HG02623 (cell line): Measurements from ENCODE around the gene EARS2.
A peak's percentile ranks its signal among the peaks of the same experiment; 100 is the strongest.
"Not testable (repeated sequence)": the region's sequence is repeated elsewhere in the genome, so short reads cannot be mapped to it uniquely, and the experiment has no call there.

Experiments
- ATAC-seq: cut with Tn5 transposase; IDR thresholded peaks from one replicate; pipeline ENCODE4 v1.9.1; 2021; ENCODE audit warnings: moderate library complexity; ENCODE audit not compliant: unreplicated experiment

Gene EARS2

GRCh38 chr16:23570992-23571632 lies 14.0 kb upstream of the EARS2 start:
- ATAC-seq = no peak

GRCh38 chr16:23567602-23568001 lies 10.5 kb upstream of the EARS2 start:
- no peak for ATAC-seq

- no peak for ATAC-seq
These were observed 9.6 kb upstream of the EARS2 start for GRCh38 chr16:23566724-23567123.

DNA sequence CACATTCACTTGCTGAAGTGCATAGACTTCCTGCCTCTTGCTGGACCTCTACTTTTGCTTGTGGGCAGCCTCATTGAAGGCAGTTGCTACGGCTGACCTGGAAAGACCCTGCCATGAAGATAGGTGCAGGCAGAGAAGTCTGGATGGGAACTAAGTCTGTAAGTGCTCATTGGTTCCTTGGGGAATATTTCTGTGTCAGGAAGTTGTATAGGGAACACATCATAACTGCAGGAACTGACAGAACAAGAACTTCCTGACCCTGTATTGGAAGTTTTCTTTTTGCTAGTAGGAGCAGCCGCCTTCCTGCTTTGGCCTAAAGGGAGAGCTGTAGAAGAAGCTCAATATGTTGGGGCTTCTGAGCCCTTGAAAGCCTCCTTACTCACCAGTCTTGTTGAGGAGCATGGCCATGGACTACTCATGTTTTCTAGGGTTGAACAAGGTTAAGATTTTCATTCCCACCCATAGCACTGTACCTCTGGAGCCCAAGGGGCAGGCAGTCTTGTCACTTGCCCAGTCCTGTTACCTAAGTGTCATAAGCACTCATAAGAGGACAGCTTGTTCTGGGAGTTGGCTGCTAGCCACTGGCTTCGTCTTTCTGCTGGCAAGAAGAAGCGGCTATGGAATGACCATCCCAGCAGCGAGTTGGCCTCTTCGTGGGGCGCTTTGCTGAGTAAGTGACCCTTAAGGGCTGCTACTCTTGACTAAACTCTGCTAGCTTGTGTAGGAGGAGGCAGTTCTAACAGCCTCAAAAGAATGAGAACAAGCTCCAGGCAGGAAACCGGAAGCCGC lies 7.6 kb upstream of the EARS2 start:
- ATAC-seq = no peak

- no peak for ATAC-seq
These were observed 6.0 kb upstream of the EARS2 start for GRCh38 chr16:23563186-23563585.

DNA sequence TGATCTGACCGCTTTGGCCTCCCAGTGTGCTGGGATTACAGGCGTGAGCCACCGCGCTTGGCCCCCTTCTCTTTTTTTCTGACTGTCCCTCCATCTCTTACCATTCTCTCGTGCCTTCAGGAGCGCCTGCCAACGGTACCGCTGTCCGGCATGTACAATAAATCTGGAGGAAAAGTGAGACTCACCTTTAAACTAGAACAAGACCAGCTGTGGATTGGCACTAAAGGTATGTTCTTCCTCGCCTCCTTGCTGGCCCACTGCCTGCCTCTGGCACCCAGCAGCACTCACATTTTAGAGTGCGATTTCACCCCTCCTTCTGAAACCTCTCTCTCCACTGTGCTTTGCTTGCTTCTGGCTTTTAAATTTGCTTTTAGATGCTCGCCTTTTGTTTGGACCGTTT lies 5.4 kb upstream of the EARS2 start:
- ATAC-seq = no peak

DNA sequence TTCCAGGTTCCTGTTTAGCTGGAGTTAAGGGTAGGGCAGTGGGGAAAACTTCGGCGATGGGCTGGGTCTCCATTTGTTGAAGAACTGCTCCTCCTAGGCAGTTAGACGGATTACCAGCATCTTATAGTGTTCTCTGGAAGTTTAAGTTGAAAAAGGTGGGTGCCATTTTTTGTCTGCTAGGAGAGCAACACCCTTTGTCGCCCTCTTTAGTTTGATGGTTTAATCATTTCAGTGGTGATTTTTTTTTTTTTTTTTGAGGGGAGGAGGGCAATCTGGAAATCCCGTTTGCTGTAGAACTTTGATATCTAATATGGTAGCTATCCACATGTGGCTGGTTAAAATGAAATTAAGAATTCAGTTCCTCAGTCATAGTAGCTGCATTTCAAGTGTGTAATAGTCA lies 4.4 kb upstream of the EARS2 start:
- ATAC-seq = no peak

DNA sequence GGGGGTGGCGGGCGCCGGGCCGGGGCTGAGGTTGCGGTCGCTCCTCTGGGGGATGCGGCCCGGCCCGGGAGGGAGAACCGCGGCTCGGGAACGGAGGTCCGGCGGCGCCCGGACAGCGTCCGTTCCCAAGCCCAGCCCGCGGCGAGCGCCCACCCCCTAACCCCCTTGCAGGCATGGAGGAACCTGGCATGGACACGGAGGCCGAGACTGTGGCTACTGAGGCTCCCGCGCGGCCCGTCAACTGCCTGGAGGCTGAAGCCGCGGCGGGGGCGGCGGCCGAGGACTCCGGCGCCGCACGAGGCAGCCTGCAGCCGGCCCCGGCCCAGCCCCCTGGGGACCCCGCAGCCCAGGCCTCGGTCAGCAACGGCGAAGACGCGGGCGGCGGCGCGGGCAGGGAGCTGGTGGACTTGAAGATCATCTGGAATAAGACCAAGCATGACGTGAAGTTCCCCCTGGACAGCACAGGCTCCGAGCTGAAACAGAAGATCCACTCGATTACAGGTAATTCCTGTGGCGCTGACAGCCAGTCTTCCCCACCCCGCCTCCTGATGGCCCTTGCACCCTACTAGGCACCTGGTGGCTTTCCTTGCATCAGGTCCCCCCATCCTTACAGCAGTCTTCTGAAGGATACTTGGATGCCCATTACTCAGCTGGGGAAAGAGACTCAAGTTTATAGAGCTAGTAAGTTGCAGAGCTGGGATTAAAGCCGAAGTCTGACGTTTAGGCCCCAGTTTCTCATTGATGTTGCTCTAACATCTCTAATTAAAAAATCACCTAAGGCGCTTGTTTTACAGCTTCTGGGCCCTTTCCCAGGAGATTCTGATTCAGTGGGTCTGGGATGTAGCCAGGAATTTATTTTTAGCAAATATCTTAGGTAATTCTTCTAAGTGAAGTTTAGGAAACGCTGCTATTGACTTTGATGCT lies 891 bp upstream of the EARS2 start:
- ATAC-seq = peak; percentile 2

DNA sequence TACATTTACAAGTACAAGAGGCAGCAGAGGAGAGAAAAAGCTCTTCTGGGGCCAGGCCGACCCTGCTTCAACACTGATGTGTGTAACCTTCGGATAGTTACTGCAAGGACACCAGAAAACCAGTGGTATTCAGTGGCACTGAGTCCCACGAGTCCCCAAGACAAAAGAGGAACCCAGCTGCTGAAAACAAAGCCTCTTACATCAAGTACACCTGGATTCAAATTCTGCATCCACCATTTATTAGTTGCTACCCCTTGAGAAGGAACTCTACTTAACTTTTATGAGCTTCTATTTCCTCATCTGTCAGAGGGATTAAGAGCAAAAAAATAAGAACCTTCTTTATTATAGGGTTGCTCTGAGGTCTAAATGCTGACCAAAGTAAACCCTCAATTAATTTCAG lies 2.6 kb downstream of the EARS2 start:
- ATAC-seq = no peak

DNA sequence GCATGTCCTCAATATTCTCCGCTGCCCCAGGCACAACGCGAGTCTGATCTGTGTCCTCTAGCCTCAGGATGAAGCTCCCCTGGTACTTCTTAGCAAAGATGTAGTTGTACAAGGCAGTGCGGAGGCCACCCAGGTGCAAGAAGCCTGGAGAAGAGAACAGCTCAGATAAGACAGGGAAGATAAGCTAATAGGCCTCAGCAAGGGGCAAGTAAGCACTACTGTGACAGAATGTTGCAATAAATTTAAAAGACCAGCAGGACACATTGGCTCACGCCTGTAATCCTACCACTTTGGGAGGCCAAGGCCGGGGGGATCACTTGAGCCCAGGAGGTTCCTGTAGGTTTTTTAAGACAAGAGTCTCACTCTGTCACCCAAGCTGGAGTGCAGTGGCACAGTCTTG lies 5.0 kb downstream of the EARS2 start:
- no peak for ATAC-seq

- ATAC-seq = no peak
These were observed 7.2 kb downstream of the EARS2 start for GRCh38 chr16:23549938-23550337.

- ATAC-seq = no peak
These were observed 12.7 kb downstream of the EARS2 start for GRCh38 chr16:23544436-23544835.

DNA sequence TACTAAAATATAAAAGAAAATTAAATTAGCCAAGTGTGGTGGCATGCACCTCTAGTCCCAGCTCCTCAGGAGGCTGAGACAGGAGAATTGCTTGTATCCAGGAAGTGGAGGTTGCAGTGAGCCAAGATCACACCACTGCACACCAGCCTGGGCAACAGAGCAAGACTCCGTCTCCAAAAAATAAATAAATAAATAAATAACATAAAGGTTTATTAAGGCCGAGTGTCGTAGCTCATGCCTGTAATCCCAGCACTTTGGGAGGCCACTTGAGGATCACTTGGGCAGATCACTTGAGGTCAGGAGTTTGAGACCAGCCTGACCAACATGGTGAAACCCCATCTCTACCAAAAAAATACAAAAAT lies 16.4 kb downstream of the EARS2 start:
- not testable (repeated sequence) for ATAC-seq

- no peak for ATAC-seq
These were observed 16.9 kb downstream of the EARS2 start for GRCh38 chr16:23539984-23540816.

GRCh38 chr16:23538919-23539278 lies 18.3 kb downstream of the EARS2 start:
- ATAC-seq = no peak

DNA sequence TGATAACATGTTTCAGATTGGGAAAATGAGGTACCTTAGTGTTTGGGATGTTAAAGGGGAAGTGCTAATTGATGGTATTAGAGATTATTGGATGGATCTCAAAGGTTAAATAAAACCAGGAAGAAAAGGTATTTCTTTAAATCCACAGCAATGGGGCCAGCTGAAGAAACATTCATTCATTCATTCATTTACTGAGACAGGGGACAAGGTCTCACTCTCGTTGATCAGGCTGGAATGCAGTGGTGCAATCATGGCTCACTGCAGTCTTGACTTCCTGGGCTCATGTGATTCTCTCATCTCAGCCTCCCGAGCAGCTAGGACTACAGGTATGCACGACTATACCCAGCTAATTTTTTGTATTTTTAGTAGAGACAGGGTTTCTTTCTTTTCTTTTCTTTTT lies 19.8 kb downstream of the EARS2 start:
- no peak for ATAC-seq

GRCh38 chr16:23535901-23536300 lies 21.2 kb downstream of the EARS2 start:
- ATAC-seq = no peak

- no peak for ATAC-seq
These were observed 22.0 kb downstream of the EARS2 start for GRCh38 chr16:23534868-23535860.

- ATAC-seq = no peak
These were observed 24.7 kb downstream of the EARS2 start for GRCh38 chr16:23532448-23532847.

DNA sequence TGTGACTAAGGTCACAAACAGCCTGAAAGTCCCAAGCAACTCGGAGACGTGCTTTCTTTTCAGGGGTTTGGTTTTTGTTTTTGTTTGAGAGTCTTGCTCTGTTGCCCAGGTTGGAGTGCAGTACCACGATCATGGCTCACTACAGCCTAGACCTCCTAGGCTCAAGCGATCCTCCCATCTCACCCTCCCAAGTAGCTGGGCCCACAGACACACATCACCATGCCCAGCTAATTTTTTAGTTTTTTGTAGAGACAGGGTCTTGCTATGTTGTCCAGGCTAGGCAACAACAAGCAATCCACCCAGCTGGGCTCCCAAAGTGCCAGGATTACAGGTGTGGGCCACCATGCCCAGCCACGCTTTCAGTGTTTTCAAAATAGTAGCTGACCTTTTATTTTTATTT lies 27.1 kb downstream of the EARS2 start:
- ATAC-seq = no peak
